Adrenal gland (tissue), 12 donors: ENCODE results near the gene MYH9. TPM values are rescaled to one million over a fixed set of nuclear protein-coding genes. Genes with fewer than 3 reads are reported as not detected.
A peak's percentile ranks its signal among the peaks of the same experiment; 100 is the strongest.

Experiments
- DNase-seq, 7 donors: peaks; one replicate each; pipeline ENCODE4 v3.0.0-alpha.2; 2019 to 2020
- H3K27ac ChIP-seq, 5 donors: fragments of 200-600 bp; sonication (generic) in 4 of 5; 1 replicate in 3 of 5; 2 replicates in 2 of 5; pipeline versions ENCODE4 v1.5.1 to v1.8.0; 2016 to 2020; ENCODE audit warnings: mild to moderate bottlenecking in 1 of 5
- H3K27me3 ChIP-seq: fragments of 200-600 bp; 2 replicates; pipeline ENCODE4 v1.8.0; 2021
- H3K36me3 ChIP-seq, 2 donors: fragments of 200-600 bp; replicated peaks in 1 of 2; 1 replicate in 1 of 2; 2 replicates in 1 of 2; pipeline versions ENCODE4 v1.5.1 to v1.8.0; 2018 to 2022
- H3K4me1 ChIP-seq, 2 donors: fragments of 200-600 bp; replicated peaks in 1 of 2; 1 replicate in 1 of 2; 2 replicates in 1 of 2; pipeline versions ENCODE4 v1.5.1 to v1.8.0; 2018 to 2021
- H3K4me3 ChIP-seq, 4 donors: fragments of 200-600 bp; sonication (generic) in 3 of 4; one replicate each; pipeline ENCODE4 v1.5.1; 2016 to 2018
- H3K9me3 ChIP-seq, 3 donors: fragments of 200-600 bp; sonication (generic) in 1 of 3; replicated peaks in 1 of 3; 1 replicate in 2 of 3; 2 replicates in 1 of 3; pipeline versions ENCODE4 v1.5.1 to v1.8.0; 2016 to 2021
- POLR2A ChIP-seq, 2 donors: fragments of 450-650 bp; IDR thresholded peaks; one replicate each; pipeline ENCODE4 v1.6.1; 2017; ENCODE audit warnings: antibody characterized with exemption in 2 of 2, mild to moderate bottlenecking in 2 of 2, moderate library complexity in 1 of 2
- WGBS, 4 donors: extraction: QIAGEN DNeasy Blood & Tissue Kit in 2 of 4; methylation state at CpG; one replicate each; pipeline versions ENCODE4 v1.1.5 to v1.1.7; 2013 to 2017; 5-methylcytosine and 5-hydroxymethylcytosine counted together
- intact Hi-C, 2 donors: fragments of 100-400 bp; cut with DNase I; formaldehyde crosslinking; loops; one replicate each; pipeline versions ENCODE4 v1.14.1 to v1.15.0; 2022 to 2023
- microRNA-seq, 3 donors: library from miRNA; unstranded; fragments of <30 nt; microRNA quantifications; one replicate each; pipeline ENCODE4, GENCODE V29; 2017 to 2020
- polyA plus RNA-seq, 3 donors: library from polyadenylated mRNA; stranded (reverse); fragments of 200-250 nt in 2 of 3; fragments of 350-450 nt in 1 of 3; fragmentation: Illumina TruSeq in 1 of 3; extraction: RNeasy Lipid Tissue Mini Kit (QIAGEN cat#74804) in 1 of 3; gene quantifications; one replicate each; pipeline ENCODE4 v1.2.3, GENCODE V29; 2013 to 2014
- small RNA-seq, 2 donors: library from RNA; depleted of rRNA; stranded (forward); fragments of <200 nt; gene quantifications; one replicate each; pipeline ENCODE3, GENCODE V24; 2016
- total RNA-seq, 9 donors: library from RNA; depleted of rRNA in 4 of 9; stranded (reverse); fragments of >200 nt in 4 of 9; fragments of 120-200 nt in 1 of 9; fragmentation: NEBNext Ultra II Directional in 1 of 9; extraction: Animal tissue kit (Norgen Biotek cat#: 25700) in 1 of 9; gene quantifications; one replicate each; pipeline versions ENCODE4 v1.1.0 to v1.2.4, GENCODE V29; 2013 to 2023
- TF ChIP-seq, protein P1 (sequence below), 6 experiments: fragments of 450-650 bp in 4 of 6; fragments of 200-600 bp in 2 of 6; sonication (generic) in 1 of 6; IDR thresholded peaks; 1 replicate in 5 of 6; 2 replicates in 1 of 6; pipeline versions ENCODE4 v1.5.1 to v1.8.0; 2016 to 2021; ENCODE audit warnings: antibody characterized with exemption in 6 of 6, mild to moderate bottlenecking in 2 of 6, moderate library complexity in 1 of 6
- donor health status: healthy with polysubstance abuse.
- donor health status: Bipolar disorder and iron deficiency.
- donor health status: DM: yes; HTN: yes; CAD: no.
- donor health status: DM: no; HTN: no; CAD: no.
- donor health status: DM: no; HTN: no; CAD: no.
- donor health status: DM: yes; HTN: yes; CAD: no.

MYH9 gene
- total and polyA plus RNA-seq, 12 donors, result 96.2 to 427 (median 319) TPM

DNA sequence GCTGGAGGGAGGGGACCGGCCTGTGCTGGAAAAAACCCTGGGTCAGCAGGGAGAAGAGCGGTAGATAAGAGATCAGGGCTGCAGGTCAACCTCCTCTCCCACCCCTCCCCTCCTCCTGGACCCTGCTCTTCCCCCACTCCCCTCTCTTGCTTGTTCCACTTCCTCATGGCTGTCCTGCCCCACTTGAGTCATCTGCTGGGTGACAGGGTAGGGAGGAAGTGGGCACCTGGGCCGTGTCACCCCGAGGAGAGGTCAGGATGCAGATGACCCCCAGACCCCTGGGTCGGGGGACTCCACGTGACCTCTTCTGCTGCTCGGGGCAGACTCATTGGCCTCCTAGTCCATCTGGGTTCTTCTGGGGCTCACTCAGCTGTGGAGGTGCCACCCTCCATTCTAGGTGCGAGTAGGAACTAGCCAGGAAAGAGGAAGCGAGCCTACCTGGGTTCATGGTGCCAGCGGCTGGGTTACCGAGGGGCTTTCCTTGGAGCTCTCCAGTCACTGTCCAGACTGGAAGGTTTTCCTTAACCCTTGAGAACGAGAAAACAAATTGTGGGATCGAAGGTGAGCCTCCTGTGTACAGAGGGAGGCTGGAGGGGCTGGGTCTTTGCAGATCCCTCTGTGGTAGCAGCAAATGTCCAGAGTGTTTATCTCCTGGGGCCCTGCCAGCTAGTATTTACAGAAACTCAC is 154.9 kb downstream of the MYH9 start:
- intact Hi-C loops, result loop anchor here in 1 of 2 donors (5.0 kb wide), 1 partner anchor 44 kb away; no protein-coding TSS in a partner anchor

More for the DNA sequence above, 154.9 kb downstream of the MYH9 start:
- no peak overlapping the region for H3K4me3 ChIP-seq
- H3K9me3 ChIP-seq, result no peaks in the 10 kb centered on the region
- H3K27me3 ChIP-seq, result no peaks in the 10 kb centered on the region
- H3K27ac ChIP-seq, result no peak overlapping the region
- peaks cover 0 to 57% of the 10 kb centered on the region in 2 donors for H3K36me3 ChIP-seq
- DNase-seq, result peak in 1 of 7 donors; percentile 45
- no peak for TF ChIP-seq POLR2A (IDR thresholded peaks at IDR 0.05)
- TF ChIP-seq, protein P1, sequence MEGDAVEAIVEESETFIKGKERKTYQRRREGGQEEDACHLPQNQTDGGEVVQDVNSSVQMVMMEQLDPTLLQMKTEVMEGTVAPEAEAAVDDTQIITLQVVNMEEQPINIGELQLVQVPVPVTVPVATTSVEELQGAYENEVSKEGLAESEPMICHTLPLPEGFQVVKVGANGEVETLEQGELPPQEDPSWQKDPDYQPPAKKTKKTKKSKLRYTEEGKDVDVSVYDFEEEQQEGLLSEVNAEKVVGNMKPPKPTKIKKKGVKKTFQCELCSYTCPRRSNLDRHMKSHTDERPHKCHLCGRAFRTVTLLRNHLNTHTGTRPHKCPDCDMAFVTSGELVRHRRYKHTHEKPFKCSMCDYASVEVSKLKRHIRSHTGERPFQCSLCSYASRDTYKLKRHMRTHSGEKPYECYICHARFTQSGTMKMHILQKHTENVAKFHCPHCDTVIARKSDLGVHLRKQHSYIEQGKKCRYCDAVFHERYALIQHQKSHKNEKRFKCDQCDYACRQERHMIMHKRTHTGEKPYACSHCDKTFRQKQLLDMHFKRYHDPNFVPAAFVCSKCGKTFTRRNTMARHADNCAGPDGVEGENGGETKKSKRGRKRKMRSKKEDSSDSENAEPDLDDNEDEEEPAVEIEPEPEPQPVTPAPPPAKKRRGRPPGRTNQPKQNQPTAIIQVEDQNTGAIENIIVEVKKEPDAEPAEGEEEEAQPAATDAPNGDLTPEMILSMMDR (IDR thresholded peaks at IDR 0.05), result no peak
- peaks cover 11 to 20% of the 10 kb centered on the region in 2 donors for H3K4me1 ChIP-seq
- WGBS, 4 donors, result 71 to 82% (median 79%) methylated on average over 10 to 13 of the region's 13 CpGs

Small RNAs within 50 kb of the gene (microRNA-seq; reads per million reads assigned to microRNA genes)
- 0 to 1.1 (median 0.28) reads per million in 3 donors for gene MIR6819

Small RNAs within 50 kb of the gene (small RNA-seq; reads per million reads assigned to genes)
- gene MIR6819, result 0 reads per million in 2 donors

Other genes with a start within 250 kb of the MYH9 start
- 100 to 1,000 TPM in 1 of 9 donors, 10 to 100 TPM in 7, 1 to 10 TPM in 1; 8.9 to 123 (median 31.4) TPM for gene APOL3, start 227.2 kb downstream of the MYH9 start, total RNA-seq
- 10 to 100 TPM; 21.7 to 28.5 (median 22.1) TPM for gene APOL3, start 227.2 kb downstream of the MYH9 start, polyA plus RNA-seq
- gene APOL4, start 186.2 kb downstream of the MYH9 start, total RNA-seq, result 10 to 100 TPM in 1 of 9 donors, 1 to 10 TPM in 7, not detected in 1; 1.2 to 10.0 (median 3.9) TPM
- gene APOL4, start 186.2 kb downstream of the MYH9 start, polyA plus RNA-seq, result 1 to 10 TPM; 2.1 to 3.6 (median 3.4) TPM
- gene APOL2, start 148.4 kb downstream of the MYH9 start, total RNA-seq, result 10 to 100 TPM; 16.1 to 49.3 (median 39.5) TPM
- gene APOL2, start 148.4 kb downstream of the MYH9 start, polyA plus RNA-seq, result 10 to 100 TPM; 36.7 to 73.8 (median 49.2) TPM
- 10 to 100 TPM in 8 of 9 donors, 1 to 10 TPM in 1; 2.1 to 39.0 (median 30.3) TPM for gene APOL1, start 134.8 kb downstream of the MYH9 start, total RNA-seq
- gene APOL1, start 134.8 kb downstream of the MYH9 start, polyA plus RNA-seq, result 10 to 100 TPM; 19.9 to 21.2 (median 20.2) TPM
- 100 to 1,000 TPM; 160 to 245 (median 189) TPM for gene TXN2, start 93.7 kb upstream of the MYH9 start, total RNA-seq
- gene TXN2, start 93.7 kb upstream of the MYH9 start, polyA plus RNA-seq, result 100 to 1,000 TPM; 213 to 241 (median 223) TPM
- gene FOXRED2, start 119.1 kb upstream of the MYH9 start, total RNA-seq, result 10 to 100 TPM in 8 of 9 donors, 1 to 10 TPM in 1; 6.4 to 37.6 (median 26.9) TPM
- gene FOXRED2, start 119.1 kb upstream of the MYH9 start, polyA plus RNA-seq, result 10 to 100 TPM in 1 of 3 donors, 1 to 10 TPM in 2; 5.5 to 13.3 (median 6.4) TPM
- 100 to 1,000 TPM; 121 to 319 (median 179) TPM for gene EIF3D, start 141.2 kb upstream of the MYH9 start, total RNA-seq
- gene EIF3D, start 141.2 kb upstream of the MYH9 start, polyA plus RNA-seq, result 100 to 1,000 TPM; 118 to 174 (median 174) TPM